H1 (cell line): ENCODE data around the gene MRPS15. TPM values are rescaled to one million over a fixed set of nuclear protein-coding genes. Genes with fewer than 3 reads are reported as not detected.

Experiments used
- CTCF ChIA-PET: fragments of 300-600 bp; sonication (Branson Sonifier 250); formaldehyde crosslinking; loops from one replicate; lab custom pipeline; 2021; ENCODE audit not compliant: partially characterized antibody; lab: Charles Lee
- POLR2A ChIA-PET: fragments of 300-600 bp; sonication (Branson Sonifier 250); formaldehyde crosslinking; loops from one replicate; lab custom pipeline; 2021; ENCODE audit warnings: inconsistent platforms; ENCODE audit not compliant: partially characterized antibody; lab: Charles Lee
- DNase-seq, 2 experiments: peaks; one replicate each; pipeline versions ENCODE4 v3.0.0 to v3.0.0-alpha.2; 2010 to 2022; ENCODE audit warnings: low spot score in 2 of 2, low read depth in 1 of 2, mixed read lengths in 1 of 2
- FAIRE-seq: peaks from 2 replicates; lab custom pipeline; 2011; peaks lifted over from hg19 to GRCh38; lab: Jason Lieb, UNC
- H2AFZ ChIP-seq: 2 replicates; pipeline ENCODE4 v1.8.1; 2012; ENCODE audit warnings: low read length, inconsistent platforms
- H2AK5ac ChIP-seq: 2 replicates; pipeline ENCODE4 v1.6.1; 2013; ENCODE audit warnings: low read depth, low read length
- H2BK120ac ChIP-seq: replicated peaks from 2 replicates; pipeline ENCODE3; 2013; ENCODE audit warnings: low read depth, low read length, inconsistent platforms
- H2BK12ac ChIP-seq: 2 replicates; pipeline ENCODE4 v1.6.1; 2013; ENCODE audit warnings: low read depth, low read length
- H2BK15ac ChIP-seq: 2 replicates; pipeline ENCODE4 v1.6.1; 2013; ENCODE audit warnings: low read length
- H2BK20ac ChIP-seq: 2 replicates; pipeline ENCODE4 v1.6.1; 2013; ENCODE audit warnings: low read length
- H2BK5ac ChIP-seq: 2 replicates; pipeline ENCODE4 v1.6.1; 2013; ENCODE audit warnings: low read depth, low read length
- H3K14ac ChIP-seq: 2 replicates; pipeline ENCODE4 v1.6.1; 2013; ENCODE audit warnings: inconsistent platforms; ENCODE audit not compliant: insufficient read length
- H3K18ac ChIP-seq: 2 replicates; pipeline ENCODE4 v1.6.1; 2013; ENCODE audit warnings: low read length; ENCODE audit errors: extremely low read depth
- H3K23ac ChIP-seq: 2 replicates; pipeline ENCODE4 v1.6.1; 2013; ENCODE audit warnings: inconsistent platforms; ENCODE audit not compliant: insufficient read length
- H3K23me2 ChIP-seq: 2 replicates; pipeline ENCODE4 v1.6.1; 2013; ENCODE audit warnings: low read depth, low read length
- H3K27ac ChIP-seq: 2 replicates; pipeline ENCODE4 v1.6.1; 2011; ENCODE audit warnings: low read depth, low read length, inconsistent platforms
- H3K27me3 ChIP-seq, 4 experiments: replicated peaks in 1 of 4; 1 replicate in 1 of 4; 2 replicates in 3 of 4; pipeline versions ENCODE4 v1.6.1 to v1.8.1; 2011 to 2013; ENCODE audit warnings: low read length in 3 of 4, mild to moderate bottlenecking in 3 of 4, inconsistent platforms in 2 of 4, mixed read lengths in 2 of 4, moderate library complexity in 1 of 4; ENCODE audit not compliant: control insufficient read depth in 3 of 4, insufficient read depth in 3 of 4; ENCODE audit errors: extremely low read depth in 1 of 4
- H3K36me3 ChIP-seq, 4 experiments: 2 replicates each; pipeline versions ENCODE4 v1.6.1 to v1.8.1; 2011 to 2013; ENCODE audit warnings: mild to moderate bottlenecking in 4 of 4, low read length in 3 of 4, moderate library complexity in 2 of 4, control low read depth in 1 of 4, inconsistent platforms in 1 of 4; ENCODE audit not compliant: insufficient read depth in 4 of 4, control insufficient read depth in 2 of 4
- H3K4ac ChIP-seq: replicated peaks from 2 replicates; pipeline ENCODE3; 2013; ENCODE audit warnings: low read length, low read depth, mixed read lengths, inconsistent platforms; ENCODE audit not compliant: insufficient read length
- H3K4me1 ChIP-seq, 4 experiments: replicated peaks in 1 of 4; 1 replicate in 1 of 4; 2 replicates in 3 of 4; pipeline versions ENCODE4 v1.6.1 to v1.8.1; 2011 to 2013; ENCODE audit warnings: low read length in 3 of 4, inconsistent platforms in 2 of 4, mixed read lengths in 1 of 4; ENCODE audit not compliant: insufficient read depth in 4 of 4, control insufficient read depth in 3 of 4
- H3K4me2 ChIP-seq, 2 experiments: 2 replicates each; pipeline versions ENCODE4 v1.6.1 to v1.8.1; 2011 to 2013; ENCODE audit warnings: low read depth in 2 of 2, low read length in 2 of 2, control low read depth in 1 of 2, inconsistent platforms in 1 of 2, mild to moderate bottlenecking in 1 of 2; ENCODE audit not compliant: insufficient read depth in 1 of 2
- H3K4me3 ChIP-seq, 4 experiments: fragments of 200-600, 300-600 bp in 1 of 4; sonication (generic), shearing (Covaris generic), sonication (Bioruptor Twin) in 1 of 4; 2 replicates each; pipeline versions ENCODE4 v1.5.1 to v1.8.1; 2011 to 2016; ENCODE audit warnings: low read length in 4 of 4, low read depth in 3 of 4, control low read depth in 2 of 4, inconsistent platforms in 2 of 4, mild to moderate bottlenecking in 2 of 4, mixed read lengths in 1 of 4, moderate library complexity in 1 of 4; ENCODE audit not compliant: insufficient read depth in 2 of 4; ENCODE audit errors: extremely low read depth in 1 of 4
- H3K56ac ChIP-seq: replicated peaks from 2 replicates; pipeline ENCODE3; 2013; ENCODE audit warnings: low read depth, mild to moderate bottlenecking, mixed read lengths, low read length, inconsistent platforms; ENCODE audit not compliant: insufficient read length
- H3K79me1 ChIP-seq: 2 replicates; pipeline ENCODE4 v1.6.1; 2013; ENCODE audit warnings: low read depth, low read length, control low read depth
- H3K79me2 ChIP-seq, 2 experiments: 2 replicates each; pipeline versions ENCODE4 v1.6.1 to v1.8.1; 2012 to 2013; ENCODE audit warnings: low read length in 2 of 2, mild to moderate bottlenecking in 2 of 2, inconsistent platforms in 1 of 2; ENCODE audit not compliant: insufficient read depth in 2 of 2, control insufficient read depth in 1 of 2
- H3K9ac ChIP-seq, 4 experiments: replicated peaks in 1 of 4; 1 replicate in 1 of 4; 2 replicates in 3 of 4; pipeline versions ENCODE4 v1.6.1 to v1.8.1; 2011 to 2013; ENCODE audit warnings: low read depth in 3 of 4, low read length in 3 of 4, control low read depth in 2 of 4, mild to moderate bottlenecking in 2 of 4, moderate library complexity in 2 of 4, inconsistent platforms in 1 of 4; ENCODE audit errors: extremely low read depth in 1 of 4
- H3K9me3 ChIP-seq, 2 experiments: 2 replicates each; pipeline versions ENCODE4 v1.6.1 to v1.8.1; 2012 to 2013; ENCODE audit warnings: mild to moderate bottlenecking in 2 of 2, moderate library complexity in 2 of 2, control low read depth in 1 of 2, inconsistent platforms in 1 of 2, low read depth in 1 of 2, low read length in 1 of 2, mixed read lengths in 1 of 2; ENCODE audit not compliant: insufficient read depth in 2 of 2
- H4K20me1 ChIP-seq, 2 experiments: replicated peaks in 1 of 2; 2 replicates each; pipeline versions ENCODE3 to v1.8.1; 2011 to 2013; ENCODE audit warnings: inconsistent platforms in 2 of 2, low read length in 2 of 2, mild to moderate bottlenecking in 1 of 2; ENCODE audit not compliant: insufficient read depth in 2 of 2, control insufficient read depth in 1 of 2
- H4K5ac ChIP-seq: 2 replicates; pipeline ENCODE4 v1.6.1; 2013; ENCODE audit warnings: low read length, low read depth, mixed read lengths, inconsistent platforms; ENCODE audit not compliant: insufficient read length
- H4K8ac ChIP-seq: 2 replicates; pipeline ENCODE4 v1.8.0; 2013; ENCODE audit warnings: mild to moderate bottlenecking, moderate library complexity, low read length, inconsistent platforms; ENCODE audit not compliant: insufficient read depth; ENCODE audit errors: extremely low read depth
- H4K91ac ChIP-seq: replicated peaks from 2 replicates; pipeline ENCODE3; 2013; ENCODE audit warnings: low read length, mixed read lengths, inconsistent platforms; ENCODE audit not compliant: insufficient read length
- BCL11A ChIP-seq, 2 experiments: IDR thresholded peaks; one replicate each; pipeline ENCODE4 v1.6.1; 2011; ENCODE audit warnings: low read depth in 2 of 2, low read length in 2 of 2, mild to moderate bottlenecking in 2 of 2
- CREB1 ChIP-seq: IDR thresholded peaks from 2 replicates; pipeline ENCODE4 v1.6.1; 2012; ENCODE audit warnings: inconsistent platforms
- JUN ChIP-seq: IDR thresholded peaks from 2 replicates; pipeline ENCODE4 v1.6.1; 2011; ENCODE audit warnings: low read depth, mild to moderate bottlenecking, improper control_type of control experiment, low read length
- MAX ChIP-seq: IDR thresholded peaks from 2 replicates; pipeline ENCODE4 v1.6.1; 2012; ENCODE audit warnings: inconsistent platforms
- NANOG ChIP-seq: IDR thresholded peaks from 2 replicates; pipeline ENCODE4 v1.6.1; 2011; ENCODE audit warnings: low read length, low read depth, mild to moderate bottlenecking, inconsistent platforms; ENCODE audit not compliant: insufficient read depth, poor library complexity, severe bottlenecking
- SIN3A ChIP-seq, 2 experiments: IDR thresholded peaks in 1 of 2; conservative IDR thresholded peaks in 1 of 2; 2 replicates each; pipeline ENCODE4 v1.6.1; 2011 to 2012; ENCODE audit warnings: low read length in 2 of 2, improper control_type of control experiment in 1 of 2, low read depth in 1 of 2, mild to moderate bottlenecking in 1 of 2
- SIX5 ChIP-seq: IDR thresholded peaks from 2 replicates; pipeline ENCODE4 v1.6.1; 2011; ENCODE audit warnings: mild to moderate bottlenecking, low read depth, low read length
- SP4 ChIP-seq: IDR thresholded peaks from 2 replicates; pipeline ENCODE4 v1.6.1; 2012; ENCODE audit warnings: low read length, inconsistent platforms
- TAF7 ChIP-seq: optimal IDR thresholded peaks from 2 replicates; pipeline ENCODE3; 2011; ENCODE audit warnings: low read depth, mild to moderate bottlenecking, inconsistent platforms, low read length, moderate library complexity, borderline replicate concordance
- TEAD4 ChIP-seq: IDR thresholded peaks from 2 replicates; pipeline ENCODE4 v1.6.1; 2012; ENCODE audit warnings: low read depth, low read length, inconsistent platforms, mixed read lengths
- USF2 ChIP-seq: IDR thresholded peaks from 2 replicates; pipeline ENCODE4 v1.6.1; 2011; ENCODE audit warnings: low read length, improper control_type of control experiment
- WGBS, 2 experiments: shearing (Covaris generic) in 1 of 2; methylation state at CpG; one replicate each; pipeline versions ENCODE4 v1.1.6 to v1.1.7; 2013 to 2015; ENCODE audit warnings: low lambda C conversion rate in 2 of 2, mixed read lengths in 2 of 2, inconsistent platforms in 1 of 2, low coverage in 1 of 2, missing lambda C conversion rate in 1 of 2; ENCODE audit not compliant: insufficient replicate concordance in 2 of 2, insufficient coverage in 1 of 2, insufficient read length in 1 of 2; ENCODE audit errors: extremely low coverage in 1 of 2, missing lambda C conversion rate in 1 of 2; 5-methylcytosine and 5-hydroxymethylcytosine counted together
- polyA plus RNA-seq, 7 experiments: library from polyadenylated mRNA; depleted of rRNA in 3 of 7; stranded (reverse) in 5 of 7; unstranded in 2 of 7; fragments of >200 nt in 5 of 7; fragments of 200-250 nt in 2 of 7; gene quantifications; 1 replicate in 5 of 7; 2 replicates in 1 of 7; 4 replicates in 1 of 7; pipeline versions ENCODE4 v1.2.1 to v1.2.3, GENCODE V29; 2011 to 2013; ENCODE audit warnings: missing spikeins in 2 of 7, mixed read lengths in 2 of 7
- total RNA-seq: library from RNA; stranded (reverse); fragmentation: NEBNext Ultra II Directional; extraction: Animal tissue kit (Norgen Biotek cat#: 25700); gene quantifications from 2 replicates; pipeline ENCODE4 v1.2.1, GENCODE V29; 2021

Gene MRPS15
- total and polyA plus RNA-seq, 2 of the 8 experiments (the other 6 are each of a cell fraction or from before 2014, with no cell fraction given) = 53.6 to 129 TPM

- ChIA-PET POLR2A (interaction anchor here (0.7 to 1.4 kb wide), 4 partner anchors 8 to 18 kb away, joined by 3 to 6 read pairs (median 3); partner anchors contain the start of gene MRPS15), CTCF (interaction anchor here (1.0 to 1.4 kb wide), 4 partner anchors 14 to 482 kb away, joined by 3 to 4 read pairs (median 3); no protein-coding TSS in a partner anchor)
- H3K18ac ChIP-seq = no peak overlapping the region; the same call in 1 of the 2 replicates
- no peaks in the 10 kb centered on the region for H3K23me2 ChIP-seq
- no peak overlapping the region for H3K4me3 ChIP-seq
- 0 out of 2 replicates have a peak overlapping the region, but pooled peaks have one; percentile 29 for H2AFZ ChIP-seq
- no peaks in the 10 kb centered on the region for H3K79me1 ChIP-seq
- DNase-seq (no peak), FAIRE-seq (no peak)
- H3K4ac ChIP-seq = no peak overlapping the region
- no peak overlapping the region for H3K9ac ChIP-seq
- no peak overlapping the region for H4K91ac ChIP-seq
- no peak overlapping the region for H2BK12ac ChIP-seq
- H3K56ac ChIP-seq = no peak overlapping the region
- no peak overlapping the region for H2AK5ac ChIP-seq
- H3K14ac ChIP-seq = no peak overlapping the region
- no peak overlapping the region for H4K5ac ChIP-seq
- H3K79me2 ChIP-seq = no peaks in the 10 kb centered on the region
- 83% methylated on average over 20 of the region's 22 CpGs; no CpG with 5 or more reads in 1 of the 2 experiments for WGBS, 2 experiments
- H3K4me1 ChIP-seq = no peaks in the 10 kb centered on the region
- H2BK120ac ChIP-seq = no peak overlapping the region
- H4K8ac ChIP-seq = peak overlapping the region; percentile 87; the same call in 1 of the 2 replicates
- peak overlapping the region; percentile 24; the same call in 1 of the 2 replicates for H2BK5ac ChIP-seq
- H3K27ac ChIP-seq = no peak overlapping the region
- no peaks in the 10 kb centered on the region for H4K20me1 ChIP-seq
- no peak overlapping the region for H3K23ac ChIP-seq
- H2BK15ac ChIP-seq = no peak overlapping the region
- peaks cover 0 to 12% (median 5%) of the 10 kb centered on the region in 4 experiments; a peak in 6 of 7 replicates for H3K27me3 ChIP-seq
- no peak overlapping the region for H2BK20ac ChIP-seq
- H3K36me3 ChIP-seq = no peaks in the 10 kb centered on the region
- H3K9me3 ChIP-seq = no peaks in the 10 kb centered on the region
- no peak overlapping the region for H3K4me2 ChIP-seq
- TF ChIP-seq SIX5 = no peak
- TF ChIP-seq JUN = no peak
- no peak for TF ChIP-seq BCL11A (IDR thresholded peaks at IDR 0.05; ENCODE audit: low read depth in 2 of 2, low read length in 2 of 2)
- TF ChIP-seq NANOG = no peak
- no peak for TF ChIP-seq USF2
- no peak for TF ChIP-seq TEAD4
- TF ChIP-seq CREB1 = no peak
- no peak for TF ChIP-seq SP4
- no peak for TF ChIP-seq SIN3A (conservative IDR thresholded peaks at IDR 0.05 in 1 of 2, IDR thresholded peaks at IDR 0.05 in 1 of 2; ENCODE audit: low read depth in 1 of 2, low read length in 2 of 2)
- no peak for TF ChIP-seq TAF7
- TF ChIP-seq MAX = no peak
Observed at GRCh38 chr1:36471830-36472641, 7.9 kb upstream of the MRPS15 start.
